ENCODE results near the gene CRB1.

CRB1 gene

DNA sequence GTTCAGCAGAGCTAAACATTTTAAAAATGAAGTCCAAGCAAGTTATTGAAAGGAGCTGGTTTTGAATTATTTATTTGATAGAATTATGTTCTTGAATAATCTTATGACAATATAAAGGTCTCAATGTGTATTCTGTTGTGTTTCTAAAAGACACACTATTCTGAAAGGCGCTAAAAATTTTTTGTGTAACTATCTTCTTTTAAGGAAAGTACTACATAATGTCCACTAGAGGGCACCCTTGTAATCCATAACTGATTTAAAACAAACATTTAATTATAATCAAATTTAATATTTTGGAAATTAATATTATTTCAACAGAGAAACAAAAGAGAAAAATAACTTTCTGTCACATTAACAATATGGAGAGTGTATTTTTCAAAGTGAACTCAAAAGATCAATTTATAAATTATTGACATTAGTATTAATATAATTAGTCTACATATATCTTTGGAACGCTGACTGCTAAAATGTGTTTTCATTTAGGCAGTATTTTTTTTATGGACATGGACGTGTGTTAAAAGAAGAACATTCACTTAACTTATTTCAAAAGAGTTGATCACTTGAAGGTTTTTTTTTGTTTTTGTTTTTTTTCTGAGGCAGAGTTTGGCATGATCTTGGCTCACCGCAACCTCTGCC is 258.8 kb downstream of the CRB1 start:
- H3K27me3 ChIP-seq (ENCODE audit: insufficient read depth, low read depth, severe bottlenecking), result no peaks in the 10 kb centered on the region
- DNase-seq, result no peak
- H3K9me3 ChIP-seq (ENCODE audit: severe bottlenecking), result no peaks in the 10 kb centered on the region
- no peaks in the 10 kb centered on the region for H3K36me3 ChIP-seq
- H3K27ac ChIP-seq, result no peak overlapping the region
- H3K4me3 ChIP-seq (ENCODE audit: low read depth, low read length), result no peak overlapping the region
- TF ChIP-seq CTCF (IDR thresholded peaks at IDR 0.05; ENCODE audit: low read depth, low read length), result no peak

Measured in WERI-Rb-1 (cell line).